Stimulated activated CD8-positive, alpha-beta memory T cell treated with anti-CD3 and anti-CD28 coated beads, Interleukin-15, amount 100 ng/mL, for 24 hours (primary cell): ENCODE results near the gene SMCR8.
"Not testable (repeated sequence)": the region's sequence is repeated elsewhere in the genome, so short reads cannot be mapped to it uniquely, and the experiment has no call there.

ENCODE experiments used
- DNase-seq: peaks from one replicate; pipeline ENCODE4 v3.0.0-alpha.2; 2020; ENCODE audit warnings: low read depth

SMCR8 gene

DNA sequence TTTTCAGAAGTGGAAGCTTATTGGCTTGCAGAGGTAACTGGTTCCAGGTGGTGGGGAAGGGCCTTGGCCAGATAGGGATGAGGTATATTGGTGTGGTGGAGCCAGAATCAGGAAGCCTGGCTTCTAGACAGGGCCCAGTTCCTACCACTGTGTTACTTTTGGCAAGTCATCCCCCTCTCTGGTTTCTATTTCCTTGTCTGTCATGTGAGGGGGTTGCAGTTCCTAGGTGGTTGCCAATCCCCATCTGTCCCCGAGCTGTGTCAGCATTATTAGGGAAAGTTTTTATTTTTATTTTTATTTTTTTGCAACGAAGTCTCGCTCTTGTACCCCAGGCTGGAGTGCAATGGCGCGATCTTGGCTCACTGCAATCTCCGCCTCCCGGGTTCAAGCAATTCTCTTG, 3.0 kb downstream of the SMCR8 start:
- no peak for DNase-seq

DNA sequence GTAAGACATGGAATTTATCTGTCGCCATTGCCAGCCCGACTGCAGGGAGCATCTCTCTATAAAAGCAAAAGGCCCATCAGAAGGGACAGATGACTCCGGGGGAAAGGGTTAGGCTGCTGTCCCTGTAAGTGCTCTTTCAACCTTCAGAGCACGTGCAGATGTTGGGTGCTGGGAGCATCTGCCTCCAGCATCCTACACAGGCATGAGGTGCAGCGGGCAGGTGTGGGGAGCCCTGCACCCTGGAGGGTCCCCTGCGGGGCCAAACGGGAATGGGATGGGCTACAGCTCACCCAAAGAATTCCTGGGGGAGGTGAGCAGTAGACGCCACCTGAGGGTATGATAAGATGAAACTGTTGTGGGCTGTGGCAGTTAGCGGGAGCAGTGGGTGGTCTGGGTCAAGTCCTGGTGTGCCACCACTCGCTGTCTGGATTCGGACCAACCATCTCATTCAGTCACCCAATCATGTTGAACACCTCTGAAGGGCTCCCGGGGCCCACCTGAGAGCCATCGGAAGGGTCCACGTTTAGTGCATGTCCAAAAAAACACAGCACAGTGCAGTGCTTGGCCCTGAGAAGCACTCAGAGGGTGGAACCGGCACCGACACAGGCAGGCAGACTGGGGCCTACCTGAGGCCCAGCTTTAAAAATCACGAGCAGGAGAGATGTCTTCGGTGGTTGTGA, 3.8 kb downstream of the SMCR8 start:
- no peak for DNase-seq

DNA sequence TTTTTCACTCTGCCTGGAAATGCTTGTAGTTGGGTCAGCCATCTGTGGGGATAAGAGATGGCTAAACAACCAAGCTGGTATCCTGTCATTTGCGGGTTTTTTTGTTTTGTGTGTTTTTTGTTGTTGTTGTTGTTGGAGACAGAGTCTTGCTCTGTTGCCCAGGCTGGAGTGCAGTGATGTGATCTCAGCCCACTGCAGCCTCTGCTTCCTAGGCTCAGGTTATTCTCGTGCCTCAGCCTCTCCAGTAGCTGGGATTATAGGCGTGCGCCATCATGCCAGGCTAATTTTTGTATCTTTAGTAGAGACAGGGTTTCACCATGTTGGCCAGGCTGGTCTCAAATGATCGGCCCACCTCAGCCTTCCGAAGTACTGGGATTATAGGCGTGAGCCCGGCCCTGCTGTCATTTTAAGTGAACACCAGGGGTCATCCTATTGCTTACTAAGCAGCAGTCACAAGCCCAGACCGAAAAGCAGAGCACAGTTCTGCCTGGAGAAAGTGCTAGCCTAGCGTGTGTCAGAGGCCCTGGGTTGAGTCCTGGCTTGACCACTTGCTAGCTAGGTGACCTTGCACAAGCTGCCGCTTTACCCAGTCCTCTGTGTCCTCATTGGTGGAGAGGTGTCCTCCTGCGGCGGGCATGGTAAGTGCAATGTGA, 4.6 kb downstream of the SMCR8 start:
- no peak for DNase-seq

DNA sequence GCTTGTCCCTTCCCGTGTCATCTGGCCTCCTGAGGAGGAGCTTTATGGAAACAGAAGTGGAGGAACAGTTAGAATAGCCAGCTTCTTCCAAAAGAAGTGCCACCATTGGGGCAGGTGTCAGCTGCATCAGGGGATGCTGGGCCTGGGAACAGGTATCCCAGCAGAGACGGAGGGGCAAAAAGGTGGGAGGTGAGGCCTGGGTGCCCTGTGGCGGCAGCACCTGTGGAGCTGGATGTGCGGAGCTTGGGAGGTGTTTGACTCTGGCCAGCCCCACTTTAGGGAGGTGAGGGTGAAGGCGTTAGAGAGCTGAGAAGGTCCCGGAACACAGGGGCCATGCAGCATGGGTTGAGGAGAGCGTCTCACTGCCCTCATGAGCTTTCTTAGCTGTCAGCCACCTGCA, 5.2 kb downstream of the SMCR8 start:
- DNase-seq, result no peak

DNA sequence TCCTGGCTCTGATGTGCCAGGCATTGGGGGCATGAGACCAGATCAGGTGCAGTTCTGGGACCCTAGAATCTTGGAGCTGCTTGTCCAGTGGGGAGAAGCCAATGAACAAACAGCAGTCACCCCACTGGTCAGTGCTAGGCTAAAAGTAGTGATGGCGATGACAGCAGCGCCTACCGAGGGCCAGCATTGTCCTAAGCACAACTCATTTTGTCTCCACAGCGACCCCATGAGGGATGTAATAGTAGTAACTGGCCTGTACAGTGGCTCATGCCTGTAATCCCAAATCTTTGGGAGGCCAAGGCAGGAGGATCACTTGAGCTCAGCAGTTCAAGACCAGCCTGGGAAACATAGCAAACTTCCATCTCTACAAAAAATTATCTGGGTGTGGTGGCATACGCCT, 6.2 kb downstream of the SMCR8 start:
- no peak for DNase-seq

DNA sequence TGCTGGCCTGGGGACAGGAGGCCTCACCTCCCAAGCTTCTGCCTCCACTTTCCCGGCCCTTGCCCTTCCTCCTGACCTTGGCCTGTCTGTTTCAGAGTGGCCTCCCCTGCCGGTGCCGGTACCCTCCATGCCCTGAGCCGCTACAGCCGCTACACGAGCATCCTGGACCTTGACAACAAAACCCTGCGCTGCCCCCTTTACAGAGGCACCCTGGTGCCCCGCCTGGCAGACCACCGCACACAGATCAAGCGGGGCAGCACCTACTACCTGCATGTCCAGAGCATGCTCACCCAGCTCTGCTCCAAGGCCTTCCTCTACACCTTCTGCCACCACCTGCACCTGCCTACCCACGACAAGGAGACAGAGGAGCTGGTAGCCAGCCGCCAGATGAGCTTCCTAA, 7.4 kb downstream of the SMCR8 start:
- no peak for DNase-seq

DNA sequence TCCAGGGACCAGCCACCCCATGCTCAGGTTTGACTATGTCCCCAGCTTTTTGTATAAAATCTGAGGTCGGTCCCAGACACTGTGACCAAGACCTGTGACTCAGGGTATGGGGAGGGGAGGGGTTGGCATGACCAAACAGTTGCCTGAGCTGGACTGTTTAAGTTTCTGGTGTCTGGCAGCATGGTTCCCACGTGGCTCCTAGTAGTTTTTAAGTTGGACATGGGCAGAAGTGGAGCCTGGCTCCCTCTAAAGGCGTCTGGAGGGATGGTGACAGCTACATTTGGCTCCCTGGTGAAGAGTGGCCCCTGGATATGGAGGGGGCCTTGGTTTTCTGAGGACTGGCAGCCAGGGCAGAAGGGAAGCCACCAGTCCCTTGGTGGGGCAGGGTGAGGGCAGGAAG, 7.9 kb downstream of the SMCR8 start:
- DNase-seq, result no peak

DNA sequence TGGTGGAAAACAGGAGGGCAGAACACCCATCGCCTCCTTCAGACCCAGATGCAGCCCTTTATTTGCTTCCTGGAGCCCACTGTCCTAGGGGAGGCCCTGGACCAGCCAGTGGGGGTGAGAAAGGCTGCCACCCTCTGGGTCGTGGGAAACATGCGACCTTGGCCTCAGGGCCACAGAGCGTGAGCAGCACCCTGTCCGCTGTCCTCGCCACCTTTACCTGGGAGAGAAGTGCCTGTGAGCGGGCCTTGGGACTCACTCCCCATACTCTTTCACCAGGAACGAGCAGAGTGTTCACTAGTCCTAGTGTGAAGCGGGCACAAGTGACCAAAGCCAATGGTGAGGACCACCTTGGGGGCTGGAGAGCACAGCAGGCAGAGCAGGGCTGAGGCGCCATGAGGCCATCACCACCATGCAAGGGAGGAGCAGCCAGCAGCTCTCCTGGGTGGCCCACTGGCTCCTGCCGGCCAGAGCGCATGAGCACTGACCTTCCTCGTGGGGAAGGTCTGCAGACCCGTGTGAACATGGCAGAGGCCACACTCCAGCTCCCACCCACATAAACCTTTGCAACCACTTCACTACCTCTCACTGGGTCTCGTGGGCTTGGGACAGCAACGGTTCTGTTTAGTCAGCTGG, 8.5 kb downstream of the SMCR8 start:
- DNase-seq, result no peak

DNA sequence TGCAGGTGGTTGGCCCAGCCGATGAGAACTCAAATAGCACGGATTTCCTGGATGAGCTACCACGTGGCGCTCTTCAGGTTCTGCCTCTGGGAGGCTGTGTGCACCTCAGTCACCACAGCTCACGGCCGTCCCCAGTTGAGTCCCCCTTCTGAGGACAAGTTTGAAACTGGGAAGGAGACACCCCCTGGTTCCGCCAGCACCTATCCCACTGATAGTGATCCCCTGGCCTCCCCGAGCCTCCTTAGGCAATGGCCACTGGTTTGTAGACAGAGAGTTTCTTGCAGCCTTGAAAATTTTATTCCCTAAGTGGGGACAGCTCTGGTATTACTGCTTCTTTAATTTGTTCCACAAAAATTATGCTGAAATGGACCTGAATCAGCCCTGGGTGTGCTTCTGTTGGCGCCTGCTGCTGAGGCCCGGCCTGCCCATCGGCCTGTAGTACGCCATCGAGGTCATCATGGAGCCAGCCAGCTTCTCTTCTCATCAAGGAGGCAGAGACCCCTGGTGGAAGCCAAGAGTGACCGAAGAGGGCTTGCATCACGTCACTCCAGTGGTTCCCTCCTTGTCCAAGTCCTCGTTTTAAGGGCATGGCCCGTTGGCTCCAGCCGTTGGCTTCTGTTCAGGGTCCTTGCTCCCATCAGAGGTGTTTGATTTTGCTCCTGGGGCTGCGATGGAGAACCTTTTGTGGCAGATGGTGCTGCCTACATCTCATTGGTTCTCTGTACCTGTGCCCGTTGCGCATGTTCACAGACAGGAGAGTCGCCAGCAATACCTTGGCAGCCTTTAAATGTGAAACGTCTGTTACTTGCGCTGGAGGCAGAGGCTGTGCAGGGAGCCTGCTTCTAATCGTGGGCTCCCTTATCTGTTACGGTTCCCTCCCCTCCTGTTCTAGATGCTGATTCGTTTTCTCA, 9.3 kb downstream of the SMCR8 start:
- no peak for DNase-seq

DNA sequence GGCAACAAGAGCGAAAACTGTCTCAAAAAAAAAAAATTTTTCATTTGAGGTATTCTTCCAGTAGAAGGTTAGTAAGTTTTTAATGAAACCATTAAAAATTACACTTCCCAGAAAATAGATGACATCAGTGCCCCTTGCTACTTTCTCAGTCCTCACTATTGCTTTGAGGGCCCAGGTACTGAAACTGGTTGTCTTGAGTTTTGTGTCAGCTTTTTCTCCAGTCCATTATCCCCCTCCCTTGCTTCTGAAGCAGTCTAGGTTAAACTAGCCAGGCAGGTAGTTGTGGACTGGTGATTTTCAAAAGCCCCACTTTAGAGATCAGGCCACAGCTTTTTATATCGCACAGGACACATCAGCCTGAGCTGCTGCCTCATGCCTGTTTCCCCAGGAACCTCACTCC, 10.9 kb downstream of the SMCR8 start:
- no peak for DNase-seq

DNA sequence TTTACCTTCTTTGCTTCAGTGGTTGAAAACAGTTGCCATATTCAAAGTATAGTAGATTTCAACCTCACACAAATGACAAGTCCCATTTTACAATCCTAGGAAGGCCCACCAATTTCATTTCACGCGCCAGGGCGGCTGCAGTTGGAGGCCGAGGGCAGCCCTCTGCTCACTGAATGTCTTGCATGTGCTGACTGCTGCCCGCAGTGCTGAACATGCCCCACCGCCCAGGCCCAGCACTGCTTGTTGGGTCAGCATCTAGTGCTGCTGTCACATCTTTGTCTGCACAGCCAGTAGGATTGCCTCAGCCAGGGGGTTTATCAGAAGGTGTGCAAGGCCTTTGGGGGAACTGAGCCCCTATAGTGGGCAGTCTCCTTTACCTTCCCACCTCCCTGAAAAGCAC, 11.5 kb downstream of the SMCR8 start:
- no peak for DNase-seq

DNA sequence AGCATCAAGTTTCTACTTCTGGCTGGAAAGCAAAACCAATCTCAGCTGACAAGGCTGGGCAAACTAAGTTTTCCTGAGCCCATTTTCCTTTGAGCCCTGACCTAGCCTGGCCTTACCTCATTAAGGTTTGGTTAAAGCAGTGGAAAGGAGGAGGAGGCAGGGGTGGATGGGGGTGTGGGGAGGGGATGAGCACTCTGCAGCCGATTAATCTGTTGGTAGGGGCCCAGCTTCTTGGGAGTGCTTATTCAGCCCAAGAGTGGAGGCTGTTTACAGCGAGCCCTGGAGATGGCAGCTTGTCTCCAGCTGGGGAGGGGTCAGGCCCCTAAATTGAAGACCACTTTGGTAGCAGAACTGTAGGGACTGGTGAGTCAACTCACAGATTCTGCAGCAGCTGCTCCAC, 12.0 kb downstream of the SMCR8 start:
- no peak for DNase-seq

DNA sequence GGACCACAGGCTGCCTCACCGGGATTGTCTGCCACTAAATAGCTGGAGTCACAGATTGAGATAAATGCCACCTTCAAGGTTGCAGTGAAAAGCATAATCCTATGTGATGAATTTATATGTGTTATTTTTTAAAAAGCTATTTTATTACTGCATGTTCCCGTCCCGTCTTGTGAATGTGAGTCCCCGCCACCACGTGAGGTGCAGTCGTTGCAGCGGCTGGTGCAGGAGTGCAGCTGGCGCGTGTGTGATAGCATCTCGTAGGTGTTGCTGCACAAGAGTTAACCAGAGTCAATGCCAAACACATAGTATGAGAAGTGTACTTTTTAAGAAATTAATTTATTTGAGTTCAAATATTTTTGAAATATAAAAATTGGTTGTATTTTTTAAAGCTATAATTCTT, 12.5 kb downstream of the SMCR8 start:
- DNase-seq, result no peak

DNA sequence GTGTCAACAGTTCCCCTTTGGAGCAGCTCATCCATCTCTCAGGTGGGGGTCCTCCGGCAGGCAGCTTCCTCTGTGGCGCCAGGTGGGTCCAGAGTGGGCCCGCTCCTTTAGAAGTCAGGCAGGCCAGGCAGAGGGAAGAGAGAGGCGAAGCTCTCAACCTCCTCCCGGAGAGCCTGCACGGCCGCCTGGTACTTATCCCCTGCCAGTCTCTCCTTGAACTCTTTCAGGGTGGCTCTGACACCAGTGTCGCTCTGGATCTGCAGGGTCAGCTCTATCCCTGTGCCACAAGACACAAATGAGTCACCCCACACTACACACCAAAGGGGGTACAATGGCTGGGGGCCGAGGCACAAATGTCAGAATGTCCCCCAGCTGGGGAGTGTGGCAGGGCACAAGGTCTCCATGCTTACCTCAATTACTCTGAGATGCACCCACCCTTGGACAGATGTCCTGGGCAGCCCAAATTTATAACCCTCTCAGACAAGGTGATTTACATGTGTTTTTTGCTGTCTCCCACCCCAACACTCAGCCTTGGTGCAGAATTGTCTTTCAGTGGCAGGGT, 13.6 kb downstream of the SMCR8 start:
- DNase-seq, result no peak

DNA sequence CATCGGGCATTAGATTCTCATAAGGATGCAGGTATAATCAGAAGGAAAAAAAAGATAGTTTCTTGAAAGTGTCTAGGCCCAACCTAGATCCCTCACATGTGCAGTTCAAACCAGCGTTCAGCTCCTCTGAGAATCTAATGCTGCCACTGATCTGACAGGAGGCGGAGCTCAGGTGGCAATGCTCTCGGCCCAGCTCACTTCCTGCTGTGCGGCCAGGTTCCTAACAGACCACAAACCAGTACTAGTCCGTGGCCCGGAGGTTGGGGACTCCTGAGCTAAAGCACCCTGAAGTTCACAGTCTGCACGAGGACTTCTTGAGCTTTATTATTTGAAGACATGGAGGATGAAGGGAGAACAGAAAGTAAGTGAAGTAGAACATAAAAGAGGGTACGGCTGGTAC, 16.8 kb downstream of the SMCR8 start:
- no peak for DNase-seq

DNA sequence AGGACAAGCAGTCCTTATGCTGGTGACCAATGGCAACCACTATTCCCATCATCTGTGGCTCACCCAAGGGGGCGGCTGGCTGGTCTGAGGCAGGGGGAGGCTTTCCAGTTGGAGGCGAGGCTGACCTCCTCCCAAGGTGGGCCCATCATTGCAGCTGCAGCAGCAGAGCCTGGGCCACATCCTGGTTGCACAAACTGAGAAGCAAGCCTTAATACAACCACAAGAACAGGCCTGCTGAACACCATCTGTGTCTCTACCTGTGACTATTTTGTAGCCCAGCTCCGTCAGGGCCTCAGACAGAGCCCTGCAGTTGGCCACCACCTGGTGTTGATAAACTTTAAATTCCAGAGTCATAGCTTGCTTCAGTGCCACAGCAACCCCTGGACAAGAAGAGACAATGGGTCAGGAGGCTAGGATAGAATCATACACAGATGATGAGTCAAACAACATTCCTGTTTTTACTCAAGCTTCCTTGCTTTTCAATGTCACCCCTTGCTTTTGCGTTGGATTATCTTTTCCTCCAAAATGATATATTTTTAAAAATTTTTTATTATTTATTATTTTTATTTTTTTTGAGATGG, 17.9 kb downstream of the SMCR8 start:
- DNase-seq, result no peak

DNA sequence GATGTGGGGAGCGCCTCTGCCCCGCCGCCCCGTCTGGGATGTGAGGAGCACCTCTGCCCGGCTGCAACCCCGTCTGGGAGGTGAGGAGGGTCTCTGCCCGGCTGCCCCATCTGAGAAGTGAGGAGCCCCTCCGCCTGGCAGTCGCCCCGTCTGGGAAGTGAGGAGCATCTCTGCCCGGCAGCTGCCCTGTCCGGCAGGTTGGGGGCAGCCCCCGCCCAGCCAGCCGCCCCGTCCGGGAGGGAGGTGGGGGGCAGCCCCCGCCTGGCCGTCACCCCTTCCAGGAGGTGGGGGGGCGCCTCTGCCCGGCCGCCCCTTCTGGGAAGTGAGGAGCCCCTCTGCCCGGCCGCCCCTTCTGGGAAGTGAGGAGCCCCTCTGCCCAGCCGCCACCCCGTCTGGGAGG, 23.1 kb downstream of the SMCR8 start:
- DNase-seq, result not testable (repeated sequence)

DNA sequence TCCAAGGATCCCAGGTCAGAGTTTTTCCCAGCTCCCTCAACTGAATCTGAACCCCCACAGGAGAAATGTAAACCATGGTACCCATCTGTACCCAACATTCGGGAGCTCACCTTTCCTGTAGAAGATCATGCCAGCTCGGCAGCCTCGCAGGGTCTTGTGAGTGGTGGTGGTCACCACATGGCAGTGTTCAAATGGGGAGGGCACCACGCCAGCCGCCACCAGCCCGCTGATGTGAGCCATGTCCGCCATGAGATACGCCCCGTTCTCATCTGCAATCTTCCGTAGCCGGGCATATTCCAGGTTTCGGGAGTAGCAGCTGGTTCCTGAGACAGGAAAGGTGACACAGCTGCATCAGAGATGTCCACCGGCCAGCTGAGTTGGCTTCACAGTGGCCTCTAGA, 24.8 kb downstream of the SMCR8 start:
- DNase-seq, result no peak

DNA sequence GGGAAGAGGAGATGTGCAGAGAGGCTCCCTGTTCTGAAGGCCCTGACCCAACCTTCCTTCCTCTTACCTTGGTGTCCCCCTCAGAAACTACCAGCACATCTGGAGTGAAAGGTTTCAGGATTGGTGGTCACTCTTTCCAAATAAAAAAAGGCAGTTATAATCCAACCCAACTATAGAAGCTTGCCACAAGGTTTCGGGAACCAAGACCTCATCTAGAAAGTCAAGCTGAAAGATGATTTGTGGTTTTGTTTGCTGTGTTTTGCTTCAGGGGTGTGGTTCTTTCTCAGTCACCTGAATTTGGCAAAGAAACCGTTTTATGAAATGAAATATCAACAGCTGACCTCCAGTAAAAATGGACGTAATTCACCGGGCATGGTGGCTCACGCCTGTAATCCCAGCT, 28.9 kb downstream of the SMCR8 start:
- DNase-seq, result no peak

DNA sequence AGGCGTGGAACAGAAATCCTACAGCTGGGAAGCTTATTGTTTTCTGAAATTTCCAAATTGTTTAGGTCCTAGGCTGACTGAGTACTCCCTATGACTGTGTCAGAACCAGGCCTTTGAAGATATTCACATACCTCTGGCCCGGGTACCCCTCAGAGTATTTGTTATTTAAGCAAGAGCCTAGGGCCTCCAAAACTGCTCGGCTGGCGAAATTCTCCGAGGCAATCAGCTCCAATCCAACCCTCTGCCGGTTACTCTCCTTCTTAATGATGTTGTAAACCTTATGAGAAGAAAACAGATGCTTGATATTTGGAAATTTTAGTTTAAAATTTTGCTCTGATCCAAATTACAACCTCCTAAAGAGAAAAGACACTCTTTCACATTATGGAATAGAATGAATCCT, 38.4 kb downstream of the SMCR8 start:
- no peak for DNase-seq

DNA sequence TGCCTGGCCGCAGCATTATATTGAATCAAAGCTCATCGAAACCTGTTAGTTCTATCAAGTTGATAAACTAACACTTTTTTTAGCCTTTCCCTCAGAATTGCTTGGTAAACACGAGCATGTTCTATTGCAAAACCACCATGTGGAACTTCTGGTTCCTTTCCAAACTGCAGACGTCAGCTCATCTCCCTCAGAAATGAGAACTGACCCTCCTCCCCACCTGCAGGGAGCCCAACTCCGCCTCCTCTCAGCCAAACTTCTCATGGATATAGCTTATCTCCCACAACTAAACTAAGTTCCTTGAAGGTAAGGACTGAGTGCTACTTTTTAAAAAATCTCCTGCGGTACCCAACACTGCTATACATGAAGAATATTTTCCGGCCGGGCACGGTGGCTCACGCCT, 41.5 kb downstream of the SMCR8 start:
- no peak for DNase-seq

DNA sequence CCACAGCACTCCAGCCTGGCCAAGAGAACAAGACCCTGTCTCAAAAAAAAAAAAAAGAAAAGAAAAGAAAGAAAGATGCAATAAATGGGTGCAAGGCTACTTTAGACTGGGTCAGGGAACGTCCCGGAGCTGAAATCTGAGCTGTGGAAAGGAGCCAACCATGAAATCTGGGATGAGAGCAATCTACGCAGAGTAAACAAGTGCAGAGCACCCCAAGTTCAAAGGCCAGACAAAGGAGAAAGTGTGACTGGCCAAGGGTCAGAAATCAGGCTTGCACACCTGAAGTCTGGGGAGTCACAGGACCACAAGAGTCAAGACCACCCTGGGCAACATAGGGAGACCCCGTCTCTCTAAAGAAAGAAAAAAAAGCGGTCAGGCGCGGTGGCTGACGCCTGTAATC, 45.4 kb downstream of the SMCR8 start:
- DNase-seq, result no peak
